ENCODE measurements around the gene CYTH1.
"Not testable (repeated sequence)": the region's sequence is repeated elsewhere in the genome, so short reads cannot be mapped to it uniquely, and the experiment has no call there.

CYTH1 gene

GRCh38 chr17:78673395-78673794, 108.7 kb downstream of the CYTH1 start:
- DNase-seq (ENCODE audit: low read depth in 4 of 4, low spot score in 1 of 4) = no peak

DNA sequence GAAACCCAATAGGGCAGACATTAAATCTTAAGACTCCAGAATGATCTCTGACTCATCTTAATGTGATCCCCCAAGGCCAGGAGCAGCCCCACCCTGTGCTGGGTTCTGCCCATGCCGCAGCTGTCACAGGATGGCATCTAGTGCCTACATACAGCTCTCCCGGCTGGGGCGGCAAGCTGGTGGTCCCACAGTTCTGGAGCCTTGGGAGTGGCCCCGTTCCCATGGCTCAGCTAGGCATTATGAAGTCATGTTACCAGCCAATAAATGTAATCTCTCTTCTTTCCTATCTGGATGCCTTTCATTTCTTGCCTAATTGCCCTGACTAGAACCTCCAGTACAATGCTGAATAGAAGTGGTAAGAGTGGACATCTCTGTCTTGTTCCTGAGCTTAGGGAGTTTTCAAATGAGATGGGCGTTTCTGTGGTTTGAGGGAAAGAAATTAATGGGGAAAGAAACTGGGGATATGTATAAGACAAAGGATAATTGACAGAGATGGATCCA, 109.2 kb downstream of the CYTH1 start:
- DNase-seq (ENCODE audit: low read depth in 4 of 4, low spot score in 1 of 4) = no peak

DNA sequence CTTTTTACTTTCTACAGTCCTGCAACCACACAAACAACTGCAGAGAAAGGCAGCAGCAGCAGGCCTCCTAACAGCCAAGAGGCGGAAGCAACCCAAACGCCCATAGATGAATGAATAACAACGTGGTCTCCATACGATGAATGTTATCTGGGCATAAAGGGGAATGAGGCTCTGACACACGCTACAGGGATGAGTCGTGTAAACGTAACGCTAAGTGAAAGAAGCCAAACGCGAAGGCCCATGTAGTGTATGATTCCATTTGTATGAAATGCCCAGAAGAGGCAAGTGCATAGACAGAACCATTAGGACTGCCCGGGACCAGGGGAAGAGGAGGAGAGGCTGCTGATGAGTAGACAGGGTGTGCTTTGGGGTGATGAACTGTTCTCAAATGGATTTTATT, 110.1 kb downstream of the CYTH1 start:
- no peak for DNase-seq (ENCODE audit: low read depth in 4 of 4, low spot score in 1 of 4)

GRCh38 chr17:78671726-78672001, 110.4 kb downstream of the CYTH1 start:
- not testable (repeated sequence) for DNase-seq (ENCODE audit: low read depth in 4 of 4, low spot score in 1 of 4)

DNA sequence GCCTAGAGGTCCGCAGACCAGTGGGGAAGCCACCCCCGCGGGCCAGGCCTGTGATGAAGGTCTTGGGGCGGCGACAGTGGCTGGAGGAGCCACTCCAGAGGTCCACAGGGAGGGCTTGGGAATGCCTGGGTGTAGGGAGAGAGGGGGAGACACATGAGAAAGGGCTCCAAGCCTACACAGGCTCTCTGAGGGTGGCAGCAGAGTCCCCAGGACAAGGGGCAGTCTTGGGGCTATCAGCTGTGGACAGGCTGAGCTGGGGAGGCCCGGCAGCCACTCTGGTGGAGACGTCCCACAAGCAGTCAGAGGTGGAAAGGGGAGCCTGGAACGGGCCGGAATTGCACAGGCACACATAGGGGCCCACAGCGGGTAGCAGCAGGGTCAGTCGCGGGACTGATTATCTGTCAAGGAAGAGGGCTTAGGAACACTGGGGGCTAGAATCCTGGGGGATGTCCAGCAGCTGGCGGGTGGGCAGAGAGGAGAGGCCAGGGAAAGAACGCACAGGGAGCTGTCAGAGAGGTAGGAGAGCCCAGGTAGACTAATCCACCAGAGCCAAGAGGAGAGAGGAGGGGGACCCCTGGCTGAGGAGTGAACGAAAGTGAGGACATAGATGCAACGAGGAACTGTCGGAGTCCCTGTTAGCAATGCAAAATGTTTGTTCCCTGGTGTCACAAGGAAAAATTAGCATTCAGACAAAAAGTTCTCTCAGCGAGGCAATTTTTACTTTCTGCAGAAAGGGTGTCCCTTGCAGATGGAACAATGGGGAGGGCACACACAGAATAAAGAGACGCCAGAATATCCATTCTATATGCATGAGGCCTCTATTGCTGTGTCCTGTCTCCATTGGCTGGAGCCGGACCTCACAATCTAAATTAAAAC, 111.0 kb downstream of the CYTH1 start:
- DNase-seq (ENCODE audit: low read depth in 4 of 4, low spot score in 1 of 4) = no peak

GRCh38 chr17:78669975-78670518, 112.0 kb downstream of the CYTH1 start:
- DNase-seq (ENCODE audit: low read depth in 4 of 4, low spot score in 1 of 4) = no peak

DNA sequence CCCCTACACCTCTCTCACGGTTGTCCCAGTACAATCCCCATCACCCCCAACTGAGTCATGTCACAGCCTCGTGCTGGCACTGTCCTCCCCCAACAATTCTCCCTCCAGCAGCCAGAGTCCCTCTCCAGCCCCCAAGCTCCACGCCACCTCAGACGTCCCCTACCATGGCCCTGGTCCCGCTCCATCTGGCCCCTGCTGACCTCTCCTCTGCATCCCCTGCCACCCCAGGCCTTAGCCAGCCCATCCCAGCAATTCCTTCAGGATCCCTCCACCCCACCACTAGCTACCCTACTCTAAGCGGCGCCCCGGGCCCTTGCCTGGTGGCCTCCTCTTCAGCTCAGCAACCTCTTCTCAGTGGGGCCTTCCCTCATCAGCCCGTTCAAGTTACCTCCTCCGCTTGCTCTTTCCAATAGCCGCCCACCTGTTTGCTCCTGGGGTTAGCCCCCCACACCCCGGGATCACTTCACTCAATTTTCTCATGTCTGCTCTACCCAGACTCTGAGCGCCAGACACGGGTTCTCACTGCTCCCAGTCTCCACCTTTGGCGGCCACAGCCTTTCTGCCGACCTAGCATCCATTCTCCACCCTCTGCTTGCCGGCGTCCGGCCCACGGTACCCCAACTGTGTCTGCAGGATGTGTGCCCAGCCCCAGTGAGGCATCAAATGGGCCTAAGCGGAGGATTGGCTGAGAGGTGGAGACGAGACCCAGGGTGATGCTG, 112.7 kb downstream of the CYTH1 start:
- DNase-seq (ENCODE audit: low read depth in 4 of 4, low spot score in 1 of 4) = no peak

DNA sequence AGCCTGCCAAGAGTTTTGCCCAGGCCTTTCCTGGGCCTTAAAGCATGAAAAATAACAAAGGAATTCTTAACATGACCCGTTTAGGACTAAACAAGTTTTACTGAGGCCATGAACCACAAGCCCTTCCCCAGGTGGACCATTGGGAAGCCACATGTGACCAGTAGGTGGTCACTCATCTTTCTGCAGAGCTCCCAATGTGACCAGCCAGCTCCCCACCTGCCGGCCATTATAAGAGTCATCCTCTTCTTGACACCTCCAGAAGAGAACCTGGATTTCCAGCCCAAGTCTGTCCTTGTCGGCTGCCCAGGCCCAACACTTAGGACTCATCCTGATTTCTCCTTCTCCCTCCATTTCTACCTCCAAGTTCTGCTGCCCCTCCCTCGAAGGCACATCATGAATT, 113.2 kb downstream of the CYTH1 start:
- DNase-seq (ENCODE audit: low read depth in 4 of 4, low spot score in 1 of 4) = no peak

DNA sequence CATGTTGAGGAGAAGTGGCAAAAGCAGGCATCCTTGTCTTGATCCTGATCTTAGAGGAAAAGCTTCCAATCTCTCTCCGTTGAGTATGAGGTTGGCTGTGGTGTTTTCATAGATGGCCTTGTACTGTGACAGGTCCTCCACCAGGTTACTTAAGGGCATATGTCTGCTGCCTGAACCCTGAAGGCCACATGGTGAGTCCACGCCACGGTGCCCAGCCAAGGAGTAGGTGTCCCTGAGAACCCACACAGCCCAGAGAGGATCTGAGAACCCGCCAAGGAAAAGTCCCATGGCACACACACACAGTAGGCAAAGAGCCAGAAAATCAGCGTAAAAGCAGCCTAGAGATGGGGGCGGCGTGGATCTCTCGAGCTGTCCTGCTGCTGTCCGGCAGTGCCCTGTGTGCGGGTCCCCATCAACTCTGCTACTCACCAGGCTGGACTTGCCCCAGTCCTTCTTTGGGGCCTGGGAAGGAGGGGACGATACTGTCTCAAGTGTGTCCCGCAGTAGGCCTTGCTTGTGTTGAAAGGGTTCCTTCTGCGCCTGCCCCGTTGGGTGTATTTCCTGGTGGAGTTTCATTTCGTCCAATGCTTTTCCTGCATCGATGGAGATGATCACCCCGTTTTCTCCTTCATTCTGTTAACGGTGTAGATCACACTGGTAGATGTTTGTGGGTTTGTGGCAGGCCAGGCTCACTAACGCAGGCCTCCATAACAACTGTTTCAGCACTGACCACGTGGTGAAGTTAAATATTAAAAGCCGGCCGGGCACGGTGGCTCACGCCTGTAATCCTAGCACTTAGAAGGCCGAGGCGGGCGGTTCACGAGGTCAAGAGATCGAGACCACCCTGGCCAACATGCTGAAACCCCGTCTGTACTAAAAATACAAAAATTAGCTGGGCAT, 114.1 kb downstream of the CYTH1 start:
- DNase-seq (ENCODE audit: low read depth in 4 of 4, low spot score in 1 of 4) = no peak

DNA sequence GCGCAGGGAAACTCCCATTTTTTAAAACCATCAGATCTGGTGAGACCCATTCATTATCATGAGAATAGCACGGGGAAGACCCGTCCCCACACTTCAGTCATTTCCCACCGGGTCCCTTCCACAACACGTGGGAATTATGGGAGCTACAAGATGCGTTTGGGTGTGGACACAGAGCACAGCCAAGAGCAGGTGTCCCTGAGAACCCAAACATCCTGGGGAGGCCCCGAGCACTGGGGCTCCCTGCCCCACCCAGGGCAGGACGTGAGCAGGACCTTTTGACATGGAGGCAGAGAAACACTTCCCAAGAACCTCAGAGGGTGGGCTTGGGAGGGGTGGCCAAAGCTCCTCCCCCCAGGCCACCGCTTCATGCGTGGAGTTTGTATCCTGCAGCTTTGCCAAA, 115.0 kb downstream of the CYTH1 start:
- DNase-seq (ENCODE audit: low read depth in 4 of 4, low spot score in 1 of 4) = no peak

DNA sequence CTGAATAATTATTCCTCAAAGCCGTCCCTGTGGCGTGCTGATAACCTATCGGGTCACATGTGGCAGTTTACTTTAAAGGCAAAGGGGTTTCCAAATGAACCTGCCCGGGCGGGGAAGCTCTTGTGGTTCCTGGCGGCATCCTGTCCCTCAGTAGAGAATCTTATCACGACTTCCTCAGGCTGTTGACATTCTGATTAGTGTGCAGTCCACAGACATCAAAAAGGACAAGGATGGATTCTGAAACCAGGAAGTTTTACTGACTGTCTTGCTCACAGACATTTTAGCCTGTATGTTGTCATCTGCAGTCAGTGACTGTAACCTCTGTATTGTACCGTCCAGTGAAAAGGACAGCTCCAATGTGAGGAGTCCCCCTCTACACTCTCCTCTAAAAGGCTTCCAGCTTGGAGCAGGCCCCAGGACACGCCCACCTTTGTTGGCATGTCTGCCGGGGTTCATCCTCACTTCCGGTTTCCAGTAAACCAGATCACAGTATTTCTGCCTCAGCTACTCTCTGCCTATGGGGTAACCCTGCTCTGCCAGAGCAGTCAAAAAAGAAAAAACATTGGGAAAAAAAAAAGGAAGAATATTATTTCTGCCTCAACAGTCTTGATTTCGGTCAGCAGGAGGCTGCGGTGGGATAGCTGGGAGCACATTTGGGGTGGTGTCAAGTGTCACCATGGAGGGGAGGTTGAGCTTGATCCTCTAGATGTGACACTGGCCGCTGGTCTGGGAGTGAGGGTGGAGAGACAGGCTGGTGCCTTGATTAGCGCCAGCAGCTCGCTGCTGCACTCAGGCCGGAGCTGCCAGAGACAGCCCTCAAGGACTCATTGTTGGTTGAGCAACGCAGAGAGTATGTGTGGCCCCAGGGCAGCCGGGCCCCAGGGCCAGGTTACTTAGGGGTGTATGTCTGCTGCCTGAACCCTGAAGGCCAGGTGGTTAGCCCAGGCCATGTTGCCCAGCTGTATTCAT, 115.8 kb downstream of the CYTH1 start:
- peak in 3 of 4 experiments; percentile 11 to 34 (median 21) for DNase-seq (ENCODE audit: low read depth in 4 of 4, low spot score in 1 of 4)

- no peak for DNase-seq (ENCODE audit: low read depth in 4 of 4, low spot score in 1 of 4)
These were observed 116.6 kb downstream of the CYTH1 start for GRCh38 chr17:78665387-78665951.

DNA sequence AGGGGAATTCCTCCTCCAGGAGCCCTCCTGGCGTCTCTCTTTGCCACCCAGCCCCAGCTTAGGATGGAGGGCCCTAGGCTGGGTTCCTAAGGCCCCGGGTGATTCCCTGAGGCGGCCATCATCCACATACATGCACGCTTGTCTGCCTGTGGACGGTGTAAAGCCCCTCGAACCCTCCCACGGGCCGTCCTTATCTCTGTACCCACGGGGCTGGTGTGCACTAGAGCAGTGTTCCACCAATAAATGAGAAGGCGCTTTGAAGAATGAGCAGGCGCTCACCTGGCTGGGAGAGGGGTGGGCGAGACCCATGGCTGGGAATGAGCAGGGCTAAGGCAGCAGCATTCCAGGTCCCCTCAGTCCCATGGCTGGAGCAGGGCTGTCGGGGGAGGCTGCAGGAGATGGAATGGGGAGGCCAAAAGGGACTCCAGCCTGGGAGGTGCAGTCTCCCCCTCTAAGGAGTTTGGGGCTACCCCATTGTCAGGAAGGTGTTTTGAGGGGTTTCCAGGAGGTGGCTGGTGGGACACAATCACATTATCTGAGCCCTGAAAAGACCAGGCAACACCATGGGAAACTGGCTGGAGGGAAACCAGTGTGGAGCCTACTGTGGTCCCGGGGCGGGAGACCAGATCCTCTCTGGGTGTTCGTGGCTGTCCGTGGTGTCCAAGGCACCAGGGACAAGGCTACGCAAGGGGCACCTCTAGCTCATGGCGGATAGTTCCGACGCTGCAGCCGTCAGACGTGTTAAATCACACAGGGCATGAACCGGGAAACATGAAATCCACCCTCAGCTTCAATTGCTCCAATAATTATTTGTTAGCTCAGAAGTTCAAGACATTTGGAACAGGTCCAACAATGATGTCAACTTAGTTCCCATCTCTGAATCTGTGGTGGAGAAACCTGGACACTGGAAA, 117.3 kb downstream of the CYTH1 start:
- DNase-seq (ENCODE audit: low read depth in 4 of 4, low spot score in 1 of 4) = no peak

- DNase-seq (ENCODE audit: low read depth in 4 of 4, low spot score in 1 of 4) = no peak
These were observed 120.8 kb downstream of the CYTH1 start for GRCh38 chr17:78661093-78661770.

DNA sequence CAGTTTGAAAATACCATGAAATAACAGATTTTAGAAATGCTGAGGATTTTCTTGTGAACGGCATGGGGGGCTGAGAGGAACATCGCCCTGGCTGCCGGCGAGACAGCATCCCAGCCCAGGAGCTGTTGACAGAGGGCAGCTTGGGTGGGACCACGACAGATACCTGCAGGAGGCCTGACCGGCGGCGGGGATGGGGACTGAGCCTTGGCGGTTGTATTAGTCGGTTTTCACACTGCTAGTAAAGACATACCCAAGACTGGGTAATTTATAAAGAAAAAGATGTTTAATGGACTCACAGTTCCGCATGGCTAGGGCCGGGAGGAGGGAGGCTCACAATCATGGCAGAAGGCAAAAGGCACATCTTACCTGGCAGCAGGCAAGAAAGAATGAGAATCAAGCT, 122.5 kb downstream of the CYTH1 start:
- DNase-seq (ENCODE audit: low read depth in 4 of 4, low spot score in 1 of 4) = no peak

DNA sequence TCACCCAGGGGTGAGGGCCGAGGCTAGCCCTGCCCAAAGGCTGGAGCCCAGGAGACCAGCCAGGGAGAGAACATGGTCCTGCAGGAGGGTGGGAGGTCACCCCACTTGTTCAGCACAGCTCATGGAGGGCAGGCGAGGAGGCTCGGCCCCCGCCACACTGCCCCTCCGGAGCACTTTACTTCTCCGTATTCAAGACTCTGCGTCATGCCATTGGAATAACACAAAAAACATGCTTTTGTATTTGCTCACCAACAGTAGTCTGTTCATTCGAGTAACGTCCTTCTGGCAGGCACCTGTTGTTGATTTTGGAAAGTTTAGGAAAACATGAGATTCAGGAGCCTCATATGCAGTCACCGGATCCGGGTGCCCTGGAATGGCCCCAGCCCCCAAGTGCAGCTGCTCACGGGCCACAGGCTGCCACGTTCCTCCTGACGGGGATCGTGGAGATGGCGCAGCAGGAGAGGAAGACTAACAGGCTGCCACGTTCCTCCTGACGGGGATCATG, 123.7 kb downstream of the CYTH1 start:
- no peak for DNase-seq (ENCODE audit: low read depth in 4 of 4, low spot score in 1 of 4)

DNA sequence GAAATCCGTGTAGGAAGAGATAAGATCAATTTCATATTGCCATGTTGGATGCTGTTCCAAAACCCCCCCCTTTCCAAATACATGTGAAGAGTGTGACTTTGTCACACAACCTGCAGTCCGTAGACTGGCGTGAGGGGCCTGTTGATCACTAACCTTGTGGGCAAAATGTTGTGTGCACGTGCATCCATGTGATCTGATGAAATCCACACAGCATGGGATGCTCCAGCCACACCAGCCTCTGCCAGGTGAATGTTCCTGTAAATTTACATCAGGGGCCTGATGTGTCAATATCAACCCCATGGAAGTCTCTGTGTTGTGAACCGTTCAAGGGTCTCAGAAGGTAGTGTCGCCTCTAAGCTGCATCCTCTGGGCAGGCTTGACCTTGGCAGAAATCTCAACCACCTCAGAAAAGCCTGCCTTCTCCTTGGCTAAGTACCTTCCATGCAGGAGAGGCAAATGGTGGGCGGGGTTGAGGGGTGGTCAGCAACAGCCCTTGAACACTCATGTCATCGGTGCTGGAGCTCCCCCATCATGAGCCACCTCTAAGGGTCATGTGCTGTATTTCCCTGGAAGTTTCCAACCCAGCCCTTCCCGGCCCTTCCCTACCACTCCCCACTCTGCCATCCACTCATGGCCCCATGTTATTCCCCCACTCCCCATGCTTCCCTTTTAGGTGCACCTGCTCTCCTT, 126.7 kb downstream of the CYTH1 start:
- no peak for DNase-seq (ENCODE audit: low read depth in 4 of 4, low spot score in 1 of 4)
